Activated naive CD8-positive, alpha-beta T cell treated with anti-CD3 and anti-CD28 coated beads for 36 hours (primary cell): ENCODE measurements around the gene RHOJ. TPM values are rescaled to one million over a fixed set of nuclear protein-coding genes. Genes with fewer than 3 reads are reported as not detected.

ENCODE experiments used
- DNase-seq: peaks from one replicate; pipeline ENCODE4 v3.0.0; 2021
- H3K27ac Mint-ChIP-seq: one replicate; pipeline ENCODE4 v1.8.0; 2022; ENCODE audit warnings: mild to moderate bottlenecking, moderate library complexity, mixed read lengths
- H3K27me3 Mint-ChIP-seq: one replicate; pipeline ENCODE4 v1.8.0; 2022; ENCODE audit warnings: mild to moderate bottlenecking, mixed read lengths
- H3K36me3 Mint-ChIP-seq: one replicate; pipeline ENCODE4 v1.8.0; 2021; ENCODE audit warnings: mild to moderate bottlenecking, mixed read lengths
- H3K4me1 Mint-ChIP-seq: one replicate; pipeline ENCODE4 v1.8.0; 2021; ENCODE audit warnings: mixed read lengths
- H3K4me3 Mint-ChIP-seq: one replicate; pipeline ENCODE4 v1.8.0; 2022; ENCODE audit warnings: mild to moderate bottlenecking, moderate library complexity, mixed read lengths
- H3K9me3 Mint-ChIP-seq: one replicate; pipeline ENCODE4 v1.8.0; 2022; ENCODE audit warnings: mixed read lengths
- total RNA-seq, 2 experiments: library from RNA; stranded (reverse); gene quantifications; one replicate each; pipeline ENCODE4 v1.2.3, GENCODE V29; 2021

Gene RHOJ
- total RNA-seq, 2 experiments from 2014 or later: not detected

- no peaks in the 10 kb centered on the region for H3K4me1 Mint-ChIP-seq
- H3K9me3 Mint-ChIP-seq: no peaks in the 10 kb centered on the region
- peaks cover 18% of the 10 kb centered on the region for H3K27me3 Mint-ChIP-seq
- DNase-seq: no peak
- no peak overlapping the region for H3K27ac Mint-ChIP-seq
- no peaks in the 10 kb centered on the region for H3K36me3 Mint-ChIP-seq
- no peak overlapping the region for H3K4me3 Mint-ChIP-seq
Measured at GRCh38 chr14:63328787-63329737, 124.8 kb downstream of the RHOJ start.

DNA sequence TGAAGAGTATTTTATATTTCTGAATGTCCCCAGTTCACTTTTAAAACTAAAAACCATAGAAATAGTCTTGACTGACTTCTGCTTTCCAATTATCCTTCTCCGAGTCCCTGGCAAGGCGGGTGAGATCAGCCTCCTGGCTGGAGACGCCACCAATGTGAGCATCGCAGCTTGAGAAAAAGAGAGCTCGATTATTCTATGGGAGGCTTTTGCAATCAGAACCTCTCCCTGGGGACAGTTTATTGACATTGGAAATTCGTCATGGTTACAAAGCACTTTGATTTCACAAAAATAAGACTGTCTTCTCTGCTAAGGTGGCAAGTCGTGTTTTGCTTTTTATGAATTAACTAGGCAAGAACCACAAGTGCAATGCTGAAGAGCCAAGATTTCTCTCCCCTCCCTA is 138.1 kb downstream of the RHOJ start:
- no peak for DNase-seq
- Mint-ChIP-seq H3K27me3 (peaks cover 28% of the 10 kb centered on the region), H3K4me1 (no peaks in the 10 kb centered on the region), H3K27ac (no peak overlapping the region), H3K4me3 (no peak overlapping the region), H3K9me3 (peaks cover 4% of the 10 kb centered on the region), H3K36me3 (no peaks in the 10 kb centered on the region)

Other genes starting within 250 kb of the RHOJ start
- gene KCNH5, start 159.0 kb upstream of the RHOJ start, total RNA-seq: not detected
- not detected for gene GPHB5, start 114.5 kb downstream of the RHOJ start, total RNA-seq